ENCODE measurements around the gene ZCCHC17.

ZCCHC17 gene

DNA sequence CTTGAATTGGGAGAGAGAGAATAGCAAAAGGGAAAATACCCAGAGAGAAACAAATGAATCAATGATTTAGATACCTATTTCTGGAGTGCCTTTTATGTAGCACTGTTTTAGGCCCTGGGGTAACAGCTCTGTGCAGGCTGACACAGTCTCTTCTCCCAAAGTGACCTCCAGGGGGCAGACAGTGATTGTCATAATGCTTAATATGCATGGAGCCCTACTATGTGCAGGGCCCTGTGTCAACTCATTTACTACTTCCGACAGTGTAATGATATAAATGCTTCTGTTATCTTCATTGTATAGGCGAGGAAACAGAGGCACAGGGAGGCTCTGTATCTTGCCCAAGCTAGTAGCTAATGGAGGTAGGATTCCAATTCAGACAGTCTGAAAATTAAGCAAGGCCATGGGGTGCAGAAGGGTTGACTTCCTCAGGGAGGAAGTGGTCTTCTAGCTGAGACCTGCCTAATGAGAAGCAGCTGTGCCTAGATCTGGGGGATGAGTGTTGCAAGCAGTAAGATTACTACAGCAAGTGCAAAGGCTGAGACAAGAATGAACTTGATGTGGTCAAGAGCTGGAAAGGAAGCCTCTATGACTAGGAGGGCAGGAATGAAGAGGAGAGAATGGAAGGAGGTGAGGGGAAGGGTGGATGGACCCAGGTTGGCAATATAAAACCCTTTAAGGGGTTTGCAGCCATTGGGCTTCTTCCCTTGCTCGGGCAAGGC lies 100.0 kb downstream of the ZCCHC17 start:
- no peak for DNase-seq

DNA sequence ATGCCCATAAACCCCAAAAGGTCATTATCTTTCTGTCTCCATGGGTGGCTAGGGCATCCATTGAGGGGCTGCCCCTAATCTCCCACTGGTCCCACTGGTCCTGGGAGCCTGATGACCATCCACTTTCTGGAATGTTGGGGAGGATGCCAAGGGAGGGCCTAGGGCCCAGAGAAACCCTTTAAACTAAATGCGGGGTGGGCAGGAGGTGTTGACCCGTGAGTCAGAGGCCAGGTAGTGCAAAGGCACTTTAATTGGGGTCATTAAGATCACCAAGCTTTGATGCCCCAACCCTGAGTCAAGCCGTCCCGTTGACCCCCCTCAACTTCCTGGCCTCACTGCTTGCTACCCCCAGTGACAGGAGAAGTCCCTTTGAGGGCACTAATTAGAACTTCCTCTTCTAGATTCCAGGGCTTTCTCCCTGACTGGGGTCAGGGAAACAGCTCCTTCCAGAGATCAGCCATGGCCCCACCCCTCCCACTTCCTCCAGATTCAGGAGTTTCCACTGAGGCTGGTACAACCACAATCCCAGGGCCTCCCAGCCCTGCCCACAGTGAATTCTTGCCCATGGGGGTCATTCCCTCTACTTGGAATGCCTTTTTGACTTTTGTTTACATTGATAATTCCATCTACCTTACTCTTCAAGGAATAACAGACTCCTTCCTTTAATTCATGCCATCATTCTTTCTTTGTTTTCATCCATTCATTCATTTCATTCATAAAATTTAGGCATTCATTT lies 100.7 kb downstream of the ZCCHC17 start:
- DNase-seq, result no peak

DNA sequence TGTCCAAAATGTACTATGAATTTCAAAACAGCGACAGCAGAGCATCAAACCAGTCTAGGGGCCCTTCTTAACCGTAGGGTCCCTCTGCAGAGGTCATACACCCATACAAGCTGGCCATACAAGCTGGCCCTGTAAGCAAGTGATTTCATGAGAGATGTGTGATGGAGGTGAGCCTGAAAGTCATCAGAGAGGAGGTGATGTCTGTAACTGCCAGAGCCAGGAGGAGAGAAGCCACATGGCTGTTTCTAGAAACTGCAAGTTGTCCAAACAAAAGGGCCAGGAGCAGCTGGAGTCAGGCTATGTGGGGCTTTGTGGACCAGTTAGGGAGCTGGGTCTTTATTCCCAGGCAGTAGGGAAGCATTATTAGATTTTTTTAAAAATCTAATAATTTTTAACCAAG lies 101.4 kb downstream of the ZCCHC17 start:
- no peak for DNase-seq

DNA sequence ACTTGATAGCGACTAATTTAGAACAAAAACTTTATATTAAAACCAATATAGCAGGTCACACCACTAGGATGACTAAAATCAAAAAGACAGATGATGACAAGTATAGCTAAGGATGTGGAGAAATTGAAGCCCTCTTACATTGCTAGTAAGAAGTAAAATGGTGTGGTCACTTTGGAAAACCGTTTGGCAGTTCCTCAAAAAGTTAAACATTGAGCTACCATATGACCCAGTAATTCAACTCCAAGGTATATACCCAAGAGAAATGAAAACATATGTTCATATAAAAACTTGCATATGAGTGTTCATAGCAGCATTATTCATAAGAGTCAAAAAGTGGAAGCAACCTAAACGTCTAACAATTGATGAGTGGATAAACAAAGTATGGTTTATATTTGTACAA lies 103.1 kb downstream of the ZCCHC17 start:
- no peak for DNase-seq

DNA sequence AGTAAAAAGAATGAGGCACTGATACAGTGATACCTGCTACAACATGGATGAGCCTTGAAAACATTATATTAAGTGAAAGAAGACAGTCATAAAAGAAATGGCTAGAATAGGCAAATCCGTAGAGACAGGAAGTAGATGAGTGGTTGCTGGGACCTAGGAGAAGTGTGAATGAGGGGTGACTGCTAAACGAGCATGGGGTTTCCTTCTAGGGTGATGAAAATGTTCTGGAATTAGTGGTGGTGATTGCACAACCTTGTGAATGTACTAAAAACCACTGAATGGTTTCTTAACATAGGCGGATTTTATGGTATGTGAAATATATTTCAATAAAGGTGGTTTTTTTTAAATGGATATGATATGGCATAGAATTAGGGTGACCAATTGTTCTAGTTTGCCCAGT lies 103.6 kb downstream of the ZCCHC17 start:
- no peak for DNase-seq

DNA sequence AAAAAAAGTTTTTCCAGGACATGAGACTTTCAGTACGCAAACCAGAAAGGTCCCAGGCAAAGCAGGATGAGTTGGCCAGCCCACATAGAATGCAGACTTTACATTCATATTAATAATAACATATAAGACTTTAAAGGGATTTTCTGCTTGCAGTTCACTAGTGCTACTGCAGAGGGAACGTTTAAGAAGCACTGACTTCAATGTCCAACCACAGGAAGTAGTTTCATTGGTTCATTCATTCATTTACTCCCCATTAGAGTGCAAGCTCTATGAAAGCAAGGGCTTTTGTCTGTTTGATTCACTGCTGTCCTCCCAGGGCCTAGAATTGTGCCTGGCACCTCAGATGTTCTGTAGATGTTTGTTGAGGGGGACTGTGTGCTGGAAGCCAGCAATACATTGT lies 104.4 kb downstream of the ZCCHC17 start:
- no peak for DNase-seq

DNA sequence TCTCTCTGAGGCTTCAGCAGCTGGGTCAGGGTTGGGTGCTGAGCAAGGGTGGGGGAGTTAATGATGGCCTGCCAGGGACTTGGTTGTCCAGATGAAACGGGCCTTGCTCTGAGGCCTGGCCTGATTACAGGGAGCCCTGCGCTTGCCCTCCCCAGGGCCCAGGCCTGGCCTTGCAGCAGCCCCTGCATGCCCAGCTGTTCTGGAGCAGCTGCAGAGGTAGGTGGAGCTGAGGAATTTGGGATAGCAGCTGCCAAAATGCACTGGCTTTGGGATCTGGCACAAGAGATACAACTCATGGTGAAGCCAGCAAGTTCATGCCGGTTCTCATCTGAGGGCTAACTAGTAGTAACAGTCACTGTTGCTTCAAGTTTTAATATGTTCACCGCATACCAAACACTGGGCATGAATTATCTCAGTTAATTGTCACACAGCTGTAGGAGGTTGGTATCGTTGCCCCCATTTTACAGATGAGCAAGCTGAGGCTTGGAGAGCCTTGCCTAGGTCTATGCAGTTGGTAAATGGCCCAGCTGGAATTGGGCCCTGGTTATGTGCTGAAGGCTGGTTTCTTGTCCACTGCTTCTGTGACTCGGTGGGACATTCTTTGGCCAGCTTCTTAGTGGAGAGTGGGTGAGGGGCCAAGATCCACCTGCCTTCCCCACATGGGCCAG lies 108.9 kb downstream of the ZCCHC17 start:
- no peak for DNase-seq

DNA sequence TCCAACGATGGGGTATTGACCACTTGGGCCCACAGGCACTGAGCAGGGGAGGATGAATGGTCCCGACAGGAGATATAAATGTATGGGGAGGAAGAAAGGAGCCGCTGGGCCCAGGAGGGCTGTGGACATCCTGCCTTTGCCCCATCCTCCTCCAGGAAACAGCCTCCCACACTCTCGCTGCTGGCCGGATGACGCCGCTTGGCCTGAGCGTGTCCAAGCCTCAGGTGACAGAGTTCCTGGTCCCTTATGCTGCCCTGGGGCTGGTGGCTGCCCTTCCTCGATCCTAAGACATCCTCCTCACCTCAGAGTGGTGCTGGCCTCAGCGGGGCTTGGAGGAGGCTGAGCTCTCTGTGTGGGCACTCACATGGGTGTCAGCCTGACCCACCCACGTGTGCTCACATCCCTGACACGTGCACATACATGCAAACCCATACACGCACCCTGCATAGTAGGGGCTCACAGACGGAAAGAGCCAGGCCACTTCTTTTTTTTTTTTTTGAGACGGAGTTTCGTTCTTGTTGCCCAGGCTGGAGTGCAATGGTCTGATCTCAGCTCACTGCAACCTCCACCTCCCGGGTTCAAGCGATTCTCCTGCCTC lies 110.3 kb downstream of the ZCCHC17 start:
- DNase-seq, result no peak

DNA sequence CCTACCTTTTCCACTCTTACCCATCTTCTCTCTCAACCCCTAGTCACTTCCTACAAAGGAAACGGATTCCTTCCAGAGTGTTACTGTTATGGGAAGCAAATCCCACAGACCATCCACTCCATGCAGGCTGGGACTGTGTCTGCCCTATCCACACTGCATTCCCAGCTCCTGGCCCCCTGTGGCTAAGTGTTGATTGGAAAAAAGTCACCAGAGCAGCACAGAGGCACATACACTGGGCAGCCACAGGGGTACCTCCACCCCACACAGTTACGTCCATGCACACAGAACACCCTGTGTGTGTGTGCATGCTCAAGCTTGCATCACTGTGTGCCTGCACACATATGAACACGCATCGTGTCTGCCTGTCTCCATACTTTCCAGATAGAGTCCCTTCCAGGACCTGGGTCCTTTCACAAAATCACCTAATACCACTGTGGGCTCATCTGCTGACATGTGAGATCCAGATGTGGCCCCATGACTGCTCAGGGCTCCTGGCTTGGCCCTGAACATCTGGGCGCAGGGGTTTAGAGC lies 112.0 kb downstream of the ZCCHC17 start:
- DNase-seq, result no peak

DNA sequence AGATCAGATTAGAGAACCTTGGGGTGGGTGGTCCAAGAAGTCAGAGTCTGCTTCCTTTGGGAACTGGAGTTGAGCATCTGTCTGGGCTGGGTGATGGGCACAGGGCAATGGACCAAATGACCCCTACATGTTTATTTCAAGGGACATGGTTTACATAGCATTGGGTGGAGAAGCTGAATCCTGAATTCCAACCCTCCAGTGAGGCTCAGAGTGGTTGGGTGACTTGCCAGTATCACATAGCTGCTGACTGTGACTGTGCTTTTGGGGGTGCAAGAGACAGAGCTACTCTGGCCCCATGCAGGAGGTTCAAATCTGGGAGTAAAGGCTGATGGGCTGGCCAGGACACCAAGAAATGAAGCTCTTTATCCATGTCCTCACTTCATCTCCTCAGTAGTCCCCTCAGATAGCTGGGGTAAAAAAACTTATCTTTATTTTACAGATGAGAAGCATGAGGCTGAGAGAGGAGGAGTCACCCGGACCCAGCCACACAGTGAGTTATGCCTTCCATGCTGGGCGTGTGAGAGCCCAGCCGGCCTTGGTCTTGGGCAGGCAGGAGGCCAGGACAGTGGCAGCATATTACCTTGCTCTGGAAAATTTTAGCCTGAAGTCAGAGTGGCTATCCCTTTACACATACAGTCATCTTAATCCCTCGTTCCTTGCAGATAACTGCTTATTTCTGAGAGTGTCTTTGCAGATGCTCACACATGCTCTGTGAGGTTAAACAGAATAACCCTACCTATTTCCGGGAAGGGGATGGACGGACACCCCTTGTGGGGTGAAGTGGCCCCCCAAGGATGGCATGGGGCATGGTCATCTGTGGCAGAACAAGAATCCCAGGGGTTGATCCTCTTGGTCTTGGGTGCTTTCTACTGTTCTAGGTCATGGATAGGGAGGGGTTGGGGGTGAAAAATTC lies 113.4 kb downstream of the ZCCHC17 start:
- DNase-seq, result no peak

DNA sequence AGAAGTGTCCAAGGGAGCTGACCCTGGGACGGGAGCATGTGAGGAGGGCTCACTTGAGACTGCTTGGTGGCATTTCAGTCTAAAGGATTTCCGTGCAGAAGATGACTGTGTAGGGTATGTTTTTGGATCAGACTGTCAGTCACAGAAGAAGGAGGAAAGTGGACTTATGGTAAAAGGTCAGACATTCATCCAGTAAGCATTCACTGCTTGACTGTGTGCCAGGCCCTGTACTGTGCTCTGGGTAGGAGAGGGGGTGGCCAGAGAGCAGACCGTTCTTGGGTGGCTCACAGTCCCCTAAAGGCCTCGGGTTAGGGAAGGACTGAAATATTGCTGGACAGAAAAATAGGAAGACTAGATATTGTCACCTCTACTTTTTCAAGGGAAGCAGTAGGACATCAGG lies 114.0 kb downstream of the ZCCHC17 start:
- DNase-seq, result no peak

DNA sequence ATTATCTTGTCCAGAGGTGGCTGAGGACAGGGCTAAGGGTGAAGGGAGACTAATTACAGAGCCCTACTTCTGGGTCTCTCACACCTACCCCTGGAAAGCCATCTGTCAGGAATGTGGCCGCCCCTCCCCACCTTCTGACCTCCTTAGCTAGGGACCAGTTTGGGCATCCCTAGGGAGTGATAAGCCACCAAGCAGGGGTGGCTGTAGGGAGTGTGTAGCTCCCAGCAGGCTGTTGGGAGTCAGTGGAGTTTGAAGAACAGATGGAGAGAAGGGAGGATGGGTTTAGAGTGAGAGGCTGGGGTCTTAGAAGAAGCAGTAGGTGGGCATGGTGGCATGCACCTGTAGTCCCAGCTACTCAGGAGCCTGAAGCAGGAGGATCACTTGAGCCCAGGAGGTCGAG lies 115.4 kb downstream of the ZCCHC17 start:
- DNase-seq, result no peak

DNA sequence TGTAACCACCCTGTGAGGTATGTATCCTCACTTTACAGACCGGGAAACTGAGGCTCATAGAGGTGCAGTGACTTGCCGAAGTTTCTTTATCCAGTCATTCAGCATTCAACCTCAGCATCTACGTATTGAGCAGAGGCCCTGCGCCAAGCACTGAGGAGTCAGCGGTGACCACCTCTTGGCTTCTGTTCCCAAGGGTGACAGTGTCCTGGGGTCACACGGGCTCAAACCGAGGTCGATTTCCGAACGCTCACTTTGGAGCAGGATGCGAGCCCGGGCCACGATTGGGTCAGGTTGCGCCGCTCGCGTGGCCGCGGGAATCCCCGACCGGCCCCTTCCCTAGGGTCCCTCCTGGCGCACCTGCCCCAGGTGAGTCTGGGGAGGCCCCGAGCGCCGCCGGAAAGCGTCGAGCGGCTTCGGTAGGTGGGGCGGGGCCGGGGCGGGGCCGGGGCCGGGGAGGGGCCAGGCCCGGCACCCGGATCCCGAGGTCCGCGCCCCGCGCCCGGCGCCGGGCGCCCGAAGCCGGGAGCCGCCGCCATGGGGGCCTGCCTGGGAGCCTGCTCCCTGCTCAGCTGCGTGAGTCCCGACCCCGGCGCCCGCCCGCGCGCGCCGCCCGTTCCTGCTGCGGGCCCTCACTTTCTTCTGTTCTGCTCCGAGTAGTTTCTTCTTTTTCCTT lies 116.0 kb downstream of the ZCCHC17 start, which contains the start of gene SERINC2:
TSS of gene SERINC2 (plus strand) at position 482 of the 673 bp plus-strand sequence. CDS start at position 535, 53 bp downstream.
- DNase-seq, result no peak

DNA sequence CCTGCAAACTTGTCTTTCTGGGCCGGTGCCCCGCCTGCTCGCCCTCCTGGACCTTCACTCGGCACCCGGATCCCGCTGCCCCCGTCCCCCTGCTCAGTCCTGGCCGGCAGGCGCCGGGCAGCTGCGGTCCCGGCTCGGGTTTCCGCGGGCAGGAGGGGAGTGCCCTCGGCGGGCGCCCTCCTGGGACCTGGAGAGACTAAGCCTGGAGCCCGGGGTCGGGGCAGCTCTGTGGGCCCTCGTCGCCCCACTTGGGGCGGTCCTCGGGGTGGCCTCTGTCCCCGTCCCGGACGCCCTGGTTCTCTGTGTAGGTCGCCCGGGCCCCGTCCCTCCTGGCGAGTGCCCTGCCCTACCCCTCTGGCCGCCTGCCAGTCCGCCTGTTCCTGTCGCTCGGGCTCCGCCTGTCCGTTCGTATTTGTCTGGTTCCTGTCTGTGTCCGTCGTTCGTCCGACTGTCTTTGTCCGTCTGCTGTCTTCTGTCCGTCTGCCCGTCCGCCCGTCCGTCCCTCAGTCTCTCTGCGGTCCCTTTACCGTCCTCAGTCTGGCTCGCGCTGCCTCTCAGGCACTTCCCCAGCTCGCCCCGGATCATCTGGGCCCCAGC lies 116.7 kb downstream of the ZCCHC17 start:
- DNase-seq, result peak; percentile 63

All from activated CD8-positive, alpha-beta memory T cell treated with anti-CD3 and anti-CD28 coated beads, Interleukin-2, amount 50 U/mL, for 48 hours (primary cell).